IPS DF 19.7 (cell line): ENCODE measurements around the gene LIG1.
"Not testable (repeated sequence)": the region's sequence is repeated elsewhere in the genome, so short reads cannot be mapped to it uniquely, and the experiment has no call there.

Experiments used
- DNase-seq: peaks from one replicate; pipeline ENCODE4 v3.0.0-alpha.2; 2013; ENCODE audit warnings: low read depth, low spot score

LIG1 gene

GRCh38 chr19:48121909-48122371 is 48.2 kb downstream of the LIG1 start:
- DNase-seq: no peak

- no peak for DNase-seq
These were observed 49.1 kb downstream of the LIG1 start for GRCh38 chr19:48121066-48121465.

GRCh38 chr19:48120505-48120904 is 49.6 kb downstream of the LIG1 start:
- no peak for DNase-seq

GRCh38 chr19:48118131-48118517 is 52.0 kb downstream of the LIG1 start:
- DNase-seq: no peak

- DNase-seq: no peak
These were observed 52.5 kb downstream of the LIG1 start for GRCh38 chr19:48117515-48118130.

- DNase-seq: no peak
These were observed 56.8 kb downstream of the LIG1 start for GRCh38 chr19:48113190-48113917.

GRCh38 chr19:48111280-48111679 is 58.9 kb downstream of the LIG1 start:
- no peak for DNase-seq

- no peak for DNase-seq
These were observed 59.7 kb downstream of the LIG1 start, which contains the start of gene PLA2G4C for GRCh38 chr19:48110350-48110966. PLA2G4C (minus strand) TSS chr19:48110817; CDS start chr19:48106529, 4,288 bp downstream.

GRCh38 chr19:48108997-48109782 is 61.0 kb downstream of the LIG1 start:
- no peak for DNase-seq

- no peak for DNase-seq
These were observed 66.2 kb downstream of the LIG1 start for GRCh38 chr19:48103922-48104321.

- DNase-seq: no peak
These were observed 67.0 kb downstream of the LIG1 start for GRCh38 chr19:48102870-48103751.

- no peak for DNase-seq
These were observed 74.5 kb downstream of the LIG1 start for GRCh38 chr19:48095612-48096175.

GRCh38 chr19:48094855-48095203 is 75.3 kb downstream of the LIG1 start:
- no peak for DNase-seq

GRCh38 chr19:48094129-48094854 is 75.9 kb downstream of the LIG1 start:
- DNase-seq: no peak

GRCh38 chr19:48091111-48091718 is 78.9 kb downstream of the LIG1 start:
- DNase-seq: not testable (repeated sequence)

- no peak for DNase-seq
These were observed 79.8 kb downstream of the LIG1 start for GRCh38 chr19:48090281-48090802.

- DNase-seq: not testable (repeated sequence)
These were observed 81.2 kb downstream of the LIG1 start for GRCh38 chr19:48088991-48089390.

GRCh38 chr19:48085904-48086864 is 84.0 kb downstream of the LIG1 start:
- no peak for DNase-seq
